ENCODE data around the gene DYNLT1. TPM values are rescaled to one million over a fixed set of nuclear protein-coding genes. Genes with fewer than 3 reads are reported as not detected.

The DYNLT1 gene
- total and polyA plus RNA-seq, 10 of the 15 experiments (the other 5 are each of a cell fraction or from before 2014, with no cell fraction given), result 33.6 to 298 (median 89.2) TPM

- TF ChIP-seq POLR2AphosphoS5 (IDR thresholded peaks at IDR 0.05; ENCODE audit: low read length), result peak; percentile 62
- TF ChIP-seq ZNF687 (IDR thresholded peaks at IDR 0.05), result peak; percentile 88
- TF ChIP-seq ZBTB40 (IDR thresholded peaks at IDR 0.05; ENCODE audit: borderline replicate concordance), result no peak
- no peak for TF ChIP-seq CUX1 (IDR thresholded peaks at IDR 0.05; ENCODE audit: insufficient replicate concordance, low read depth, low read length)
- TF ChIP-seq E2F4 (IDR thresholded peaks at IDR 0.05; ENCODE audit: low read depth, low read length), result no peak
- no peak for TF ChIP-seq RFX5 (IDR thresholded peaks at IDR 0.05; ENCODE audit: low read depth, low read length)
- no peak; the same call in 1 of the 2 replicates for TF ChIP-seq PAX8 (IDR thresholded peaks at IDR 0.05)
- TF ChIP-seq NFYB (IDR thresholded peaks at IDR 0.05; ENCODE audit: insufficient read depth, low read depth, low read length), result no peak
- peak; percentile 27; the same call in 1 of the 2 replicates for TF ChIP-seq SIN3A (IDR thresholded peaks at IDR 0.05; ENCODE audit: low read depth, low read length)
- no peak for TF ChIP-seq TARDBP (IDR thresholded peaks at IDR 0.05; ENCODE audit: borderline replicate concordance)
- no peak for TF ChIP-seq ZNF274 (IDR thresholded peaks at IDR 0.05; ENCODE audit: insufficient read depth, insufficient read length)
- peak; percentile 100 for TF ChIP-seq TCF7 (IDR thresholded peaks at IDR 0.05; ENCODE audit: borderline replicate concordance)
- peak; percentile 75 to 94 for TF ChIP-seq BHLHE40 (IDR thresholded peaks at IDR 0.05; ENCODE audit: borderline replicate concordance in 1 of 2, low read depth in 2 of 2, low read length in 1 of 2)
- TF ChIP-seq CHD1 (IDR thresholded peaks at IDR 0.05; ENCODE audit: low read depth, low read length), result no peak
Observed at GRCh38 chr6:158649289-158650143, 5.0 kb upstream of the DYNLT1 start, which contains the start of gene SYTL3 (continued).

All from GM12878 (cell line).